Body of pancreas (tissue), 4 donors: ENCODE results near the gene GMFB. TPM values are rescaled to one million over a fixed set of nuclear protein-coding genes. Genes with fewer than 3 reads are reported as not detected.

Experiments used
- ATAC-seq: fragments of 150-250 bp; one replicate; pipeline ENCODE4 v1.9.1; 2016
- DNase-seq, 4 donors: peaks; one replicate each; pipeline ENCODE4 v3.0.0-alpha.2; 2019
- H3K27ac ChIP-seq, 4 donors: fragments of 200-600 bp; sonication (generic); 1 replicate in 3 of 4; 2 replicates in 1 of 4; pipeline versions ENCODE4 v1.5.1 to v1.6.1; 2016 to 2019; ENCODE audit warnings: mild to moderate bottlenecking in 1 of 4, mixed read lengths in 1 of 4, moderate library complexity in 1 of 4
- H3K27me3 ChIP-seq, 2 donors: fragments of 200-600 bp; sonication (generic); one replicate each; pipeline ENCODE4 v1.6.0; 2016; ENCODE audit warnings: mild to moderate bottlenecking in 1 of 2
- H3K36me3 ChIP-seq, 2 donors: fragments of 200-600 bp; sonication (generic); replicated peaks in 1 of 2; 2 replicates each; pipeline ENCODE4 v1.5.1; 2016; ENCODE audit warnings: low read depth in 2 of 2; ENCODE audit not compliant: insufficient read depth in 1 of 2
- H3K4me1 ChIP-seq: fragments of 200-600 bp; sonication (generic); one replicate; pipeline ENCODE4 v1.6.0; 2016
- H3K4me3 ChIP-seq, 2 donors: fragments of 200-600 bp; sonication (generic); 1 replicate in 1 of 2; 2 replicates in 1 of 2; pipeline ENCODE4 v1.5.1; 2016 to 2019
- H3K9me3 ChIP-seq, 3 donors: fragments of 200-600 bp; sonication (generic); 1 replicate in 2 of 3; 2 replicates in 1 of 3; pipeline ENCODE4 v1.5.1; 2016
- POLR2A ChIP-seq, 3 donors: fragments of 450-650 bp; IDR thresholded peaks; one replicate each; pipeline ENCODE4 v1.6.1; 2016; ENCODE audit warnings: antibody characterized with exemption in 3 of 3, mild to moderate bottlenecking in 2 of 3
- WGBS, 2 donors: methylation state at CpG; one replicate each; pipeline ENCODE4 v1.1.5; 2017; 5-methylcytosine and 5-hydroxymethylcytosine counted together
- intact Hi-C: fragments of 100-400 bp; cut with DNase I; formaldehyde crosslinking; loops from one replicate; pipeline ENCODE4 v1.15.1; 2023
- total RNA-seq, 2 donors: library from RNA; depleted of rRNA; stranded (reverse); fragments of >200 nt; gene quantifications; one replicate each; pipeline ENCODE4 v1.1.0, GENCODE V29; 2016
- TF ChIP-seq, protein P1 (sequence below), 7 experiments: fragments of 450-650 bp in 4 of 7; fragments of 200-600 bp in 3 of 7; sonication (generic) in 3 of 7; IDR thresholded peaks; one replicate each; pipeline ENCODE4 v1.5.1; 2016 to 2019; ENCODE audit warnings: antibody characterized with exemption in 7 of 7

Gene GMFB
- total RNA-seq, 2 donors from 2014 or later: 24.7 to 26.5 TPM

DNA sequence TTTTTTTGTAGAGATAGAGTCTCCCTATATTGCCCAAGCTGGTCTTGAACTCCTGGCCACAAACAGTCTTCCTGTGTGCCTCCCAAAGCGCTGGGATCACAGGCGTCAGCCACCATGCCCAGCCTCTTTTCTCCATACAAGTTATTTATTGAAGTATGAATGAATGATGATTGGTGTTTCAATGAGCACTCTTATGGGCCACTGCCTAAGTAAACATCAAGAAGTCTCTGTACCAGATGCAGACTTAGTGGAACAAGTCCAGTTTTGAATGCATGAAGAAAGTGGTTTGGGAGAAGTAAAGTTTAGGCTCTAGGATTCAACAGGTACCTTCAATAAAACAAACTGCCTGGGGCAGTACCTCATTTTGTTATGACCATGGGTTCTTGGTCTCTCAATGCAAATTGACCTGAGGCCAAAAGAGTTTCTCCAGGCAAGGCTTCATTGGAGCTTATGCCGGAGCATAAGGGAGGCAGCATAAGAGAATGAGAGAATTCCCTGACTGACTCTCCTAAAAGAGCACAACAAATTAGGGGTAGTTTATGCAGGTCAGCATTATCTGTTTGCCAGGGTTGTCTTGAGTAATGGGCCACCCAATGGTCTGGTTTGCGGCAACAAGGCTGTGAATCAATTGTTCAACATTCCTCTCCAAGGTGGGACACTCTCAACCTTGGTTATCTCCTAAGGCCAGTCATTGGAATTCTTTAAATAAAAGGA lies 1.1 kb upstream of the GMFB start:
- Histone ChIP-seq H3K9me3 (no peaks in the 10 kb centered on the region), H3K4me1 (peaks cover 26% of the 10 kb centered on the region), H3K36me3 (no peaks in the 10 kb centered on the region), H3K27ac (peak overlapping the region in 3 of 4 donors; percentile 93 to 95 (median 94)), H3K27me3 (no peaks in the 10 kb centered on the region), H3K4me3 (no peak overlapping the region)
- ATAC-seq (no peak), DNase-seq (no peak)
- no peak for TF ChIP-seq POLR2A (IDR thresholded peaks at IDR 0.05)
- TF ChIP-seq, protein P1, sequence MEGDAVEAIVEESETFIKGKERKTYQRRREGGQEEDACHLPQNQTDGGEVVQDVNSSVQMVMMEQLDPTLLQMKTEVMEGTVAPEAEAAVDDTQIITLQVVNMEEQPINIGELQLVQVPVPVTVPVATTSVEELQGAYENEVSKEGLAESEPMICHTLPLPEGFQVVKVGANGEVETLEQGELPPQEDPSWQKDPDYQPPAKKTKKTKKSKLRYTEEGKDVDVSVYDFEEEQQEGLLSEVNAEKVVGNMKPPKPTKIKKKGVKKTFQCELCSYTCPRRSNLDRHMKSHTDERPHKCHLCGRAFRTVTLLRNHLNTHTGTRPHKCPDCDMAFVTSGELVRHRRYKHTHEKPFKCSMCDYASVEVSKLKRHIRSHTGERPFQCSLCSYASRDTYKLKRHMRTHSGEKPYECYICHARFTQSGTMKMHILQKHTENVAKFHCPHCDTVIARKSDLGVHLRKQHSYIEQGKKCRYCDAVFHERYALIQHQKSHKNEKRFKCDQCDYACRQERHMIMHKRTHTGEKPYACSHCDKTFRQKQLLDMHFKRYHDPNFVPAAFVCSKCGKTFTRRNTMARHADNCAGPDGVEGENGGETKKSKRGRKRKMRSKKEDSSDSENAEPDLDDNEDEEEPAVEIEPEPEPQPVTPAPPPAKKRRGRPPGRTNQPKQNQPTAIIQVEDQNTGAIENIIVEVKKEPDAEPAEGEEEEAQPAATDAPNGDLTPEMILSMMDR (IDR thresholded peaks at IDR 0.05): no peak
- intact Hi-C loops: no loop called here
- 92 to 95% methylated on average over 4 of the region's 4 CpGs for WGBS, 2 donors

DNA sequence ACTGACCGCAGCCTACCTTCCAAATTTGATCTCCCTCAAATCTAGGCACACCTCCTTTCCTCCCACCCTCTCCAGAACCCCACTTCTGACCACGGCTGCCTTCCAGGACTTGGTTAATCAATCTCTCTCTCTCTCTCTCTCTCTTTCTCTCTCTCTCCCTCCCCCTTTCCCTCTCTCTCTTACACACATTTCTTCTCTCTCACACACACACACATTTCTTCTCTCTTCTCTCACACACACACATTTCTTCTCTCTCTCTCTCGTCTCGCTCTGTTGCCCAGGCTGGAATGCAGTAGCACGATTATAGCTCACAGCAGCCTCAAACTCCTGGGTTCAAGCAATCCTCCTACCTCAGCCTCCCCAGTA lies 521 bp upstream of the GMFB start:
- TF ChIP-seq, protein P1 (IDR thresholded peaks at IDR 0.05): peak in 4 of 7 experiments; percentile 2 to 34 (median 15)
- TF ChIP-seq POLR2A (IDR thresholded peaks at IDR 0.05): no peak
- H3K4me1 ChIP-seq: peaks cover 26% of the 10 kb centered on the region
- intact Hi-C loops: no loop called here
- H3K27ac ChIP-seq: peak overlapping the region; percentile 65 to 95 (median 94)
- no peaks in the 10 kb centered on the region for H3K27me3 ChIP-seq
- no peak overlapping the region for H3K4me3 ChIP-seq
- no peaks in the 10 kb centered on the region for H3K9me3 ChIP-seq
- DNase-seq (no peak), ATAC-seq (no peak)
- no peaks in the 10 kb centered on the region for H3K36me3 ChIP-seq
- 9 to 12% methylated on average over 5 of the region's 5 CpGs for WGBS, 2 donors

DNA sequence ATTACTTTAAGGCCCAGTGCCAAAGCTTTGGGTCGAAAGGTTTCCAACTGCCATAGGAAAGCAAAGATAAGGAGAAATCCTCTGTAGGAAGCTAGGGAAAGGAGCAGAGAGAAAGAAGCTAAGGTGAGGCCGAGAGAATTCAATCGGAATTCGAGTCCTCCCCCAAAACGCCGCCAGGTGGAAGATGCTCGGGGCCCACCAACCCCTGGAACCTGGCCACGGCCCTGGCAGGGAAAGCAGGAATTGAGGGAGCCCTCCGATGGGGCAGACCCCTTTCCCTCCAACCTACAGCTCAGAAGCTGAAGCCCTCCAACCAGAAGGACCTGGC lies 498 bp downstream of the GMFB start:
- DNase-seq (no peak), ATAC-seq (no peak)
- TF ChIP-seq, protein P1 (IDR thresholded peaks at IDR 0.05): peak in 2 of 7 experiments; percentile 23 to 24
- TF ChIP-seq POLR2A (IDR thresholded peaks at IDR 0.05): no peak
- peak overlapping the region; percentile 96 to 100 for H3K4me3 ChIP-seq
- intact Hi-C loops: no loop called here
- no peaks in the 10 kb centered on the region for H3K36me3 ChIP-seq
- 0% methylated on average over 9 of the region's 9 CpGs for WGBS, 2 donors
- H3K9me3 ChIP-seq: no peaks in the 10 kb centered on the region
- peak overlapping the region; percentile 88 to 95 (median 94) for H3K27ac ChIP-seq
- H3K4me1 ChIP-seq: peaks cover 26% of the 10 kb centered on the region
- no peaks in the 10 kb centered on the region for H3K27me3 ChIP-seq

DNA sequence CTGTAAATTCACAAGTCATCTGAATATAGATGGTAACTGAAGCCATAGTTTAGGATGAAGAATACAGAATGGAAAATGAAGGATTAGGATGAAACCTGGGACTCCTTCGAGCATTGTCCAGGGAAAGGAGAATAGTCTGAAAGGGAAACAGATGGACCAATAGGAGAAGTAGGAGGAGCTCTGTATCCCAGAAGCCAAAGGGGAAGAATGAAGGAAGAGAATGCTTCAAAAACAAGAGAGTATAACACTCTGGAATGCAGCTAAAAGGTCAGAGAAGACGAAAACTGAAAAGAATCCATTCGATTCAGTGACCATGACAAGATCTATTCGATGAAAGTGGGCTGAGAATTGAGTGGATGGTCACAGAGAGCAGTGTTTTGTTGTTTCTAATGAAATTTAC lies 1.0 kb downstream of the GMFB start:
- ATAC-seq: no peak

More for the DNA sequence above, 1.0 kb downstream of the GMFB start:
- Histone ChIP-seq H3K9me3 (no peaks in the 10 kb centered on the region), H3K27me3 (no peaks in the 10 kb centered on the region), H3K27ac (peak overlapping the region in 3 of 4 donors; percentile 93 to 95 (median 94)), H3K36me3 (no peaks in the 10 kb centered on the region), H3K4me1 (peaks cover 26% of the 10 kb centered on the region), H3K4me3 (no peak overlapping the region)
- TF ChIP-seq POLR2A (IDR thresholded peaks at IDR 0.05): no peak
- TF ChIP-seq, protein P1 (IDR thresholded peaks at IDR 0.05): no peak
- intact Hi-C loops: no loop called here
- 37 to 38% methylated on average over 4 of the region's 4 CpGs for WGBS, 2 donors
- DNase-seq: no peak
